CD4-positive, CD25-positive, alpha-beta regulatory T cell (primary cell): ENCODE data around the gene SLC25A38. TPM values are rescaled to one million over a fixed set of nuclear protein-coding genes. Genes with fewer than 3 reads are reported as not detected.

ENCODE experiments used
- ATAC-seq, 2 donors: fragments of 150-1000 bp; cut with Tn5 transposase; one replicate each; pipeline ENCODE4 v1.10.0; 2021; ENCODE audit warnings: low read depth in 2 of 2, moderate number of reproducible peaks in 2 of 2, moderate library complexity in 1 of 2
- DNase-seq, 3 donors: peaks; one replicate each; pipeline versions ENCODE4 v3.0.0 to v3.0.0-alpha.2; 2012 to 2022; ENCODE audit warnings: mixed read lengths in 1 of 3
- H3K27ac ChIP-seq: one replicate; pipeline ENCODE4 v1.7.0; 2013; ENCODE audit warnings: mild to moderate bottlenecking, low read length; ENCODE audit not compliant: insufficient read depth, poor library complexity, severe bottlenecking
- H3K27me3 ChIP-seq: one replicate; pipeline ENCODE4 v1.7.0; 2013; ENCODE audit warnings: low read length; ENCODE audit not compliant: control insufficient read depth, insufficient read depth
- H3K36me3 ChIP-seq: one replicate; pipeline ENCODE4 v1.7.0; 2013; ENCODE audit warnings: mild to moderate bottlenecking, low read length, moderate library complexity; ENCODE audit not compliant: control insufficient read depth, insufficient read depth
- H3K4me1 ChIP-seq: 2 replicates; pipeline ENCODE4 v1.7.0; 2013; ENCODE audit warnings: mild to moderate bottlenecking, low read length; ENCODE audit not compliant: insufficient read depth, control insufficient read depth, poor library complexity, severe bottlenecking
- H3K4me3 ChIP-seq: one replicate; pipeline ENCODE4 v1.7.0; 2013; ENCODE audit warnings: low read depth, mild to moderate bottlenecking, low read length, moderate library complexity
- H3K9me3 ChIP-seq, 2 experiments: 1 replicate in 1 of 2; 2 replicates in 1 of 2; pipeline ENCODE4 v1.7.0; 2013; ENCODE audit warnings: low read length in 2 of 2, mild to moderate bottlenecking in 1 of 2, moderate library complexity in 1 of 2; ENCODE audit not compliant: control insufficient read depth in 2 of 2
- H3K27ac Mint-ChIP-seq, 3 donors: one replicate each; pipeline ENCODE4 v1.8.0; 2020 to 2022; ENCODE audit warnings: mild to moderate bottlenecking in 3 of 3, mixed read lengths in 3 of 3, moderate library complexity in 2 of 3
- H3K27me3 Mint-ChIP-seq: one replicate; pipeline ENCODE4 v1.8.0; 2022; ENCODE audit warnings: mild to moderate bottlenecking, mixed read lengths
- H3K36me3 Mint-ChIP-seq: one replicate; pipeline ENCODE4 v1.8.0; 2020; ENCODE audit warnings: mixed read lengths
- H3K4me1 Mint-ChIP-seq, 4 donors: one replicate each; pipeline ENCODE4 v1.8.0; 2020 to 2022; ENCODE audit warnings: mixed read lengths in 4 of 4, mild to moderate bottlenecking in 1 of 4
- H3K4me3 Mint-ChIP-seq, 4 donors: one replicate each; pipeline ENCODE4 v1.8.0; 2020 to 2022; ENCODE audit warnings: mild to moderate bottlenecking in 4 of 4, mixed read lengths in 4 of 4, moderate library complexity in 3 of 4
- H3K9me3 Mint-ChIP-seq, 7 donors: one replicate each; pipeline ENCODE4 v1.8.0; 2020 to 2022; ENCODE audit warnings: mixed read lengths in 7 of 7, mild to moderate bottlenecking in 3 of 7, moderate library complexity in 2 of 7
- polyA plus RNA-seq, 4 donors: library from polyadenylated mRNA; unstranded; fragments of 300-500 nt; fragmentation: Illumina TruSeq; gene quantifications; one replicate each; pipeline ENCODE4 v1.2.3, GENCODE V29; 2021
- total RNA-seq: library from RNA; stranded (reverse); gene quantifications from one replicate; pipeline ENCODE4 v1.2.3, GENCODE V29; 2022

Gene SLC25A38
- total and polyA plus RNA-seq, 5 donors from 2014 or later = 52.2 to 70.1 (median 65.0) TPM

GRCh38 chr3:39427506-39427905 is 44.3 kb downstream of the SLC25A38 start:
- H3K27me3 Mint-ChIP-seq = no peaks in the 10 kb centered on the region
- Histone ChIP-seq H3K4me1 (no peaks in the 10 kb centered on the region), H3K27ac (no peak overlapping the region), H3K9me3 (no peaks in the 10 kb centered on the region), H3K27me3 (no peaks in the 10 kb centered on the region), H3K36me3 (no peaks in the 10 kb centered on the region), H3K4me3 (no peak overlapping the region)
- DNase-seq (no peak), ATAC-seq (no peak)
- H3K4me1 Mint-ChIP-seq = no peaks in the 10 kb centered on the region
- H3K9me3 Mint-ChIP-seq = peaks cover 0 to under 1% (median 0%) of the 10 kb centered on the region in 7 donors
- no peak overlapping the region for H3K4me3 Mint-ChIP-seq
- H3K36me3 Mint-ChIP-seq = no peaks in the 10 kb centered on the region
- no peak overlapping the region for H3K27ac Mint-ChIP-seq

- H3K4me1 ChIP-seq = no peaks in the 10 kb centered on the region
- H3K9me3 Mint-ChIP-seq = no peaks in the 10 kb centered on the region
- H3K27me3 ChIP-seq = no peaks in the 10 kb centered on the region
- peaks cover 2% of the 10 kb centered on the region for H3K27me3 Mint-ChIP-seq
- H3K36me3 ChIP-seq = no peaks in the 10 kb centered on the region
- no peaks in the 10 kb centered on the region for H3K4me1 Mint-ChIP-seq
- H3K4me3 Mint-ChIP-seq = no peak overlapping the region
- H3K4me3 ChIP-seq = no peak overlapping the region
- no peak for DNase-seq
- no peak overlapping the region for H3K27ac Mint-ChIP-seq
- H3K27ac ChIP-seq = no peak overlapping the region
- no peaks in the 10 kb centered on the region for H3K36me3 Mint-ChIP-seq
- H3K9me3 ChIP-seq = no peaks in the 10 kb centered on the region
- ATAC-seq = no peak
These were observed 45.6 kb downstream of the SLC25A38 start for GRCh38 chr3:39428745-39429201.

- Histone ChIP-seq H3K4me1 (no peaks in the 10 kb centered on the region), H3K9me3 (no peaks in the 10 kb centered on the region), H3K4me3 (no peak overlapping the region), H3K27me3 (no peaks in the 10 kb centered on the region), H3K27ac (no peak overlapping the region), H3K36me3 (no peaks in the 10 kb centered on the region)
- no peak overlapping the region for H3K27ac Mint-ChIP-seq
- no peak for DNase-seq
- no peaks in the 10 kb centered on the region for H3K9me3 Mint-ChIP-seq
- no peak overlapping the region for H3K4me3 Mint-ChIP-seq
- H3K4me1 Mint-ChIP-seq = no peaks in the 10 kb centered on the region
- no peaks in the 10 kb centered on the region for H3K36me3 Mint-ChIP-seq
- no peak for ATAC-seq
- peaks cover 4% of the 10 kb centered on the region for H3K27me3 Mint-ChIP-seq
These were observed 46.3 kb downstream of the SLC25A38 start for GRCh38 chr3:39429466-39429865.

- H3K4me1 ChIP-seq = no peaks in the 10 kb centered on the region
- H3K9me3 Mint-ChIP-seq = no peaks in the 10 kb centered on the region
- H3K27me3 ChIP-seq = no peaks in the 10 kb centered on the region
- no peak overlapping the region for H3K4me3 ChIP-seq
- no peak for ATAC-seq
- no peak for DNase-seq
- no peak overlapping the region for H3K4me3 Mint-ChIP-seq
- no peaks in the 10 kb centered on the region for H3K36me3 ChIP-seq
- H3K27me3 Mint-ChIP-seq = peaks cover 4% of the 10 kb centered on the region
- no peaks in the 10 kb centered on the region for H3K4me1 Mint-ChIP-seq
- no peaks in the 10 kb centered on the region for H3K36me3 Mint-ChIP-seq
- no peak overlapping the region for H3K27ac ChIP-seq
- H3K9me3 ChIP-seq = no peaks in the 10 kb centered on the region
- no peak overlapping the region for H3K27ac Mint-ChIP-seq
These were observed 49.2 kb downstream of the SLC25A38 start for GRCh38 chr3:39432342-39432741.

GRCh38 chr3:39433642-39434041 is 50.5 kb downstream of the SLC25A38 start:
- Histone ChIP-seq H3K4me3 (no peak overlapping the region), H3K27ac (no peak overlapping the region), H3K9me3 (no peaks in the 10 kb centered on the region), H3K27me3 (no peaks in the 10 kb centered on the region), H3K4me1 (no peaks in the 10 kb centered on the region), H3K36me3 (no peaks in the 10 kb centered on the region)
- no peaks in the 10 kb centered on the region for H3K4me1 Mint-ChIP-seq
- no peak overlapping the region for H3K27ac Mint-ChIP-seq
- H3K4me3 Mint-ChIP-seq = no peak overlapping the region
- H3K9me3 Mint-ChIP-seq = no peaks in the 10 kb centered on the region
- no peaks in the 10 kb centered on the region for H3K36me3 Mint-ChIP-seq
- DNase-seq (no peak), ATAC-seq (no peak)
- H3K27me3 Mint-ChIP-seq = peaks cover 4% of the 10 kb centered on the region

- no peak overlapping the region for H3K4me3 ChIP-seq
- peak in 1 of 2 donors; percentile 34 for ATAC-seq
- Mint-ChIP-seq H3K9me3 (no peaks in the 10 kb centered on the region), H3K27ac (no peak overlapping the region), H3K27me3 (peaks cover 4% of the 10 kb centered on the region), H3K36me3 (no peaks in the 10 kb centered on the region), H3K4me1 (no peaks in the 10 kb centered on the region), H3K4me3 (no peak overlapping the region)
- H3K36me3 ChIP-seq = no peaks in the 10 kb centered on the region
- H3K27ac ChIP-seq = no peak overlapping the region
- DNase-seq = no peak
- no peaks in the 10 kb centered on the region for H3K9me3 ChIP-seq
- H3K4me1 ChIP-seq = no peaks in the 10 kb centered on the region
- no peaks in the 10 kb centered on the region for H3K27me3 ChIP-seq
These were observed 51.4 kb downstream of the SLC25A38 start for GRCh38 chr3:39434574-39434973.

GRCh38 chr3:39435006-39435748 is 52.0 kb downstream of the SLC25A38 start:
- Mint-ChIP-seq H3K27ac (no peak overlapping the region), H3K4me1 (no peaks in the 10 kb centered on the region), H3K36me3 (no peaks in the 10 kb centered on the region), H3K9me3 (peaks cover 0 to 1% (median 0%) of the 10 kb centered on the region in 7 donors), H3K4me3 (no peak overlapping the region), H3K27me3 (peaks cover 4% of the 10 kb centered on the region)
- DNase-seq (no peak), ATAC-seq (no peak)
- no peaks in the 10 kb centered on the region for H3K9me3 ChIP-seq
- H3K4me1 ChIP-seq = no peaks in the 10 kb centered on the region
- no peak overlapping the region for H3K27ac ChIP-seq
- no peaks in the 10 kb centered on the region for H3K27me3 ChIP-seq
- H3K36me3 ChIP-seq = no peaks in the 10 kb centered on the region
- H3K4me3 ChIP-seq = no peak overlapping the region

- H3K4me1 ChIP-seq = no peaks in the 10 kb centered on the region
- Mint-ChIP-seq H3K27ac (no peak overlapping the region), H3K27me3 (peaks cover 6% of the 10 kb centered on the region), H3K36me3 (no peaks in the 10 kb centered on the region), H3K9me3 (peaks cover 0 to 1% (median 0%) of the 10 kb centered on the region in 7 donors), H3K4me3 (no peak overlapping the region), H3K4me1 (no peaks in the 10 kb centered on the region)
- no peak overlapping the region for H3K4me3 ChIP-seq
- H3K27me3 ChIP-seq = no peaks in the 10 kb centered on the region
- no peaks in the 10 kb centered on the region for H3K36me3 ChIP-seq
- H3K9me3 ChIP-seq = no peaks in the 10 kb centered on the region
- no peak overlapping the region for H3K27ac ChIP-seq
- DNase-seq (no peak), ATAC-seq (no peak)
These were observed 55.7 kb downstream of the SLC25A38 start for GRCh38 chr3:39438880-39439279.
